Hematopoietic multipotent progenitor cell treated with erythropoietin and hydrocortisone succinate and interleukin-3 and kit ligand, for 15 days (in vitro differentiated cells): Measurements from ENCODE around the gene NUCB2.
"Not testable (repeated sequence)": the region's sequence is repeated elsewhere in the genome, so short reads cannot be mapped to it uniquely, and the experiment has no call there.

Source experiments
- DNase-seq: peaks from one replicate; pipeline ENCODE4 v3.0.0-alpha.2; 2015; ENCODE audit warnings: low spot score

The NUCB2 gene

DNA sequence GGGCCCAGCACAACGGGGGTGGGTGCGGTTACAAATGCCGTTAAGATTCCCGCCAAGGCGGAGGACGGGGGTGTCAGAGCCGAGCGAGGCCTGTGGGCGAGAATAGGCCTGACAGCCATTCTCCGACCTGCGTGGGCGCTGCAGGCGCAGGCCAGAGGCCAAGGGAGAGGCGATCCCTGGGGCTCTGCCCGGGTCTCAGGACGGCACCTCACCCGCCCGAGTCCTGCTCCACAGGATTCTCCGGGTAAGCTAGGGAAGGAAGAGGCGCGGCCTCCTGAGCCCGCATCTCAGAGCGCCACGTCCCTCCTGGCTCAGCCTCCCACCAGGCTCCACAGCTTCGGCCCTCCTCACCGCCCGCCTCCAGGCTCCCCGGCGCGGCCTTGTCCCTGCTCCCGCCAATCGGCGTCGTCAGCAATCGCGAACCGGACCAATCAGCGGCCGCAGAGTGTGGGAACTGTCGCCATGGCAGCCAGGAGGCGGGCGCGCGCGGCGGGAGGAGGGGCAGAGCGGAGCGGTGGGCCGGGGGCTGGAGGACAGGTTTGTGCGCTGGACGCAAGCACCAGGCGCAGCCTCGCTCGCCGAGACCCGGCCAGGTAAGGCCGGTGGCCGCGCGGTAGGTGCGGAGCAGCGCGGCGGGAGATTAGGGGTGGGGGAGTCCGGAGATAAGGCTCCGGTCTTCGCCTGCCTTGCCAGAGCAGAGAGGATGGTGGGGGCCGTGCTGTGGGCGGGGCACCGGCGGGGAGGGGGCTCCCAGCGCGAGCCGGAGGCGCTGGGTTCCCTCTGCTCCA, at the start of gene NUCB2:
TSS of gene NUCB2 (plus strand) at position 504 of the 788 bp plus-strand sequence. CDS start 18,585 bp downstream, outside the sequence.
- peak; percentile 92 for DNase-seq

DNA sequence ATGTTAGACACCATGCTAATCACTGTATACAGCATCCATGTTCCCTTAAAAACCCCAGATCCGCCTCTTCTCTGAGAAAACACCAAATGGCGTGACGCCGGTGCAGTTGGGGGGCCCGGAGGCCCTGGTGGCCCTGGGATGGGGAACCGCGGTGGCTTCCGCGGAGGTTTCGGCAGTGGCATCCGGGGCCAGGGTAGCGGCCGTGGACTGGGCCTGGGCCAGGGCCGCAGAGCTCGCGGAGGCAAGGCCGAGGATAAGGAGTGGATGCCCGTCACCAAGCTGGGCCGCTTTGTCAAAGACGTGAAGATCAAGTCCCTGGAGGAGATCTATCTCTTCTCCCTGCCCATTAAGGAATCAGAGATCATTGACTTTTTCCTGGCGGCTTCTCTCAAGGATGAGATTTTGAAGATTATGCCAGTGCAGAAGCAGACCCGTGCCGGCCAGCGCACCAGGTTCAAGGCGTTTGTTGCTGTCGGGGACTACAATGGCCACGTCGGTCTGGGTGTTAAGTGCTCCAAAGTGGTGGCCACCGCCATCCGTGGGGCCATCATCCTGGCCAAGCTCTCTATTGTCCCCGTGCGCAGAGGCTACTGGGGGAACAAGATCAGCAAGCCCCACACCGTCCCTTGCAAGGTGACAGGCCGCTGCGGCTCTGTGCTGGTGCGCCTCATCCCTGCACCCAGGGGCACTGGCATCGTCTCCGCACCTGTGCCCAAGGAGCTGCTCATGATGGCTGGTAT, 48.2 kb upstream of the NUCB2 start:
- not testable (repeated sequence) for DNase-seq

DNA sequence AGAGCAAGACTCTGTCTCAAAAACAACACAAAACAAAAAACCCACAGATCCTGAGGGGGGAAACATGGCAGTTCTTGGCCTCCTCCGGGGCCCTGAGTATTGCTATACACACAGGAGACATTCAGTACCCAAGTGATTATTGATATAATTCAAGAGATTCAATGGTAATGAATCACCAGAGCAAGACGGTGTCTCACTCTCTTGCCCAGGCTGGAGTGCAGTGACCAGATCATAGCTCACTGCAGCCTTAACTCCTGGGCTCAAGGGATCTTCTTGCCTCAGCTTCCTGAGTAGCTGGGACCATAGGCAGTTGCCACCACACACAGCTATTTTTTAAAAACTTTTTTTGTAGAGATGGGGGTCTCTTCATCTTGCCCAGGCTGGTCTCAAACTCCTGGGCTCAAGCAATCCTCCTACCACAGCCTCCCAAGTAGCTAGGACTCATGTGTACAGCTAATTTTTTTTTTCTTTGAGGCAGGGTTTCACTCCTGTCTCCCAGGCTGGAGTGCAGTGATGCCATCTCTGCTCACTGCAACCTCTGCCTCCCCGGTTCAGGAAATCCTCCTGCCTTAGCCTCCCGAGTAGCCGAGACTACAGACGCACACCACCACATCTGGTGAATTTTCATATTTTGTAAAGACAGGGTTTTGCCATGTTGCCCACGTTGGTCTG, 46.9 kb upstream of the NUCB2 start:
- DNase-seq = no peak

DNA sequence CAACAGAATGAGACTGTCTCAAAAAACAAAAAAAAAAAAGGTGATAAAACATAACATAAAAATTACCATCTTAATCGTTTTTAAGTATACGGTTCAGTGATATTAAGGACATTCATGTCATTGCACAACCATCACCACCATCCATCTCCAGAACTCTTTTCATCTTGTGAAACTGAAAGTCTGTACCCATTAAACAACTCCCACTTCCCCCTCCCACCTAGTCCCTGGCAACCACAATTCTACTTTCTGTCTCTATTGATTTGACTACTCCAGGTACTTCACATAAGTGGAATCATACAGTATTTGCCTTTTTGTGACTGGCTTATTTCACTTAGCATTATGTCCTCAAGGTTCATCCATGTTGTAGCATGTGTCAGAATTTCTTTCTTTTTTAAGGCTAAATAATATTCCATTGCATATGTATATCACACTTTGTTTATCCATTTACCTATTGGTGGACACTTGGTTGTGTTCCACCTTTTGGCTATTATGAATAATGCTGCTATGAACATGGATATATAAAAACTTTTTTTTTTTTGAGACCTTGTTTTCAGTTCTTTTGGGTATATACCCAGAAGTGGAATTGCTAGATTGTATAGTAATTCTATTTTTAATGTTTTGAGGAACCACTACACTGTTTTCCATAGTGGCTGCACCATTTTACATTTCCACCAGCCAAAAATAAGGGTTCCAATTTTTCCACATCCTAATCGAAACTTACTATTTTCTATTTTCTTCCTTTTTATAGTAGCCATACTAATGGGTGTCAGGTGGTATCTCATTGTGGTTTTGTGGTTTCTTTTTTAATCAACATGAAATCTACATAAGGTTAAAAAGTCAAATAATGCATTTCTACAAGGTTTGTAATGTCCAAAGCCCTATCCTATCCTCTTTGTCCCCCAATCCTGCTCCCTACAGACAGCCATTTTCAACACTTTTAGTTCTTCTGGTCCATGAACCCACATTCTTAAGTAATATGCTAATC, 45.4 kb upstream of the NUCB2 start:
- no peak for DNase-seq

DNA sequence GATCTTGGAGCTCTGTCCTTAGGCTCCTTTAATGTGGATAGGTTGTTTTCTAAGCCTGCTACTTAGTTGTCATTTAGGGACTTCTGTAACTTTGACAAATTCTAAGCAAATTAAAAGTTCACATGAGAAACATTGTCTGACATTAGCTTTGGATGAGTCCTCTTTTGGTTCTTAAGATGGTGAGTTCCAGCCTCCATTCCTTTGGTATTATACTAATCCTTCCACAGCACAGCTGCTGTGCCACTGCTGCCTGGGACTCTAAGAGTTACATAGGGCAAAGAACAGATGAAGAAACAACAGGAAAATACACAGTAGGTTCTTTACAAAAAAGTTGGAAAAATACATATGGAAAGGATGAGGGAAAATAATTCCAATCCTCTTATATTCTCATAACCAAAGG, 43.4 kb upstream of the NUCB2 start:
- no peak for DNase-seq

DNA sequence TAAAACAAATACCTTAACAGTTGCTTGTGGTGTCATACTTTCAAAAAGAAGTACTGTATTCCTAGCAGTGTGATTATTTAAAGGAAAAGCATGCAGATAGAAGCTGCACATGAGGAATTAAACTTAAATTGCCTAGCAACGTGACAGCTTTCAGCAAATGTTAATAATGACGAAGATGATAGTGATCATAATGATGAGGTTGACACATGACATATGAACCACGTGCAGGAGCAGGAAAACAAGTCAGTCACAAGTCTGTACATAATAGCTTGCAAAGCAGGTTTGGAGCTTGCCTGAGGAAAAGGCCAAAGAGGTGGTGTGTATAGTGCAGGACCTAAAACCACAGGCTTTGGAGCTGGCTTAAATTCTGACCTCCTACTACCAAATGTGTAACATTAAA, 38.2 kb upstream of the NUCB2 start:
- DNase-seq = no peak

DNA sequence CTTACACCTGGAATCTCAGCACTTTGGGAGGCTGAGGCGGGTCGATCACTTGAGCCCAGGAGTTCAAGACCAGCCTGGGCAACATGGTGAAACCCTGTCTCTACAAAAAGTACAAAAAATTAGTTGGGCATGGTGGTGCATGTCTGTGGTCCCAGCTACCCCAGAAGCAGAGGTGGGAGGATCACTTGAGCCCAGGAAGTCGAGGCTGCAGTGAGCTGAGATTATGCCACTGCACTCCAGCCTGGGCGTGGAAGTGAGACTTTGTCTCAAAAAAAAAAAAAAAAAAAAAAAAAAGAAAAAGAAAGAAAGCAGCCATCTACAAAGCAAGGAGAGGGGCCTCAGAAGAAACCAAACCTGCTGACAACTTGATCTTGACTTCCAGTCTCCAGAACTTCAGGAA, 36.6 kb upstream of the NUCB2 start:
- DNase-seq = not testable (repeated sequence)

DNA sequence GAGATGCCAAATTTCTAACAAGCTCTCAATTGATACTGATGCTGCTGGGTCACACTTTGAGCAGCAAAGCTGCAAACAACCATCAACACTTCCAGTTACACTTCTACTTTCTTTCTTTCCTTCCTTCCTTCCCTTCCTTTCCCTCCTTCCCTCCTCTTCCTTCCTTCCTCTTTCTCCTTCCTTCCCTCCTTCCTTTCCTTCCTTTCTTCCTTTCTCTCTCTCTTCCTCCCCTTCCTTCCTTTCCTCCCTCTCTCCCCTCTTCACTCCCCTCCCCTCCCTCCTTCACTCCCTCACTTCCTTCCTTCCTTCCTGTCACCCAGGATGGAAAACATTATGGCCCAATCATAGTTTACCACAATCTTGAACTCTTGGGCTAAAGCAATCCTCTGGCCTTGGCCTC, 35.8 kb upstream of the NUCB2 start:
- no peak for DNase-seq

DNA sequence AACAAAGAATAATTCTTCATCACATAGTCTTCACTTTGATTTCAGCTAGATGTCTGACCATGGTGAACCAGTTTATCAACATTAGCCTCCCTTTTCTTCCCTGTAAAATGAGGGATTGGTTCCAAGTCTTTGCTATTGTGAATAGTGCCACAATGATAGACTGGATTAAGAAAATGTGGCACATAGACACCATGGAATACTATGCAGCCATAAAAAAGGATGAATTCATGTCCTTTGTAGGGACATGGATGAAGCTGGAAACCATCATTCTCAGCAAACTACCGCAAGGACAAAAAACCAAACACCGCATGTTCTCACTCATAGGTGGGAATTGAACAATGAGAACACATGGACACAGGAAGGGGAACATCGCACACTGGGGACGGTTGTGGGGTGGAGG, 33.6 kb upstream of the NUCB2 start:
- DNase-seq = not testable (repeated sequence)

DNA sequence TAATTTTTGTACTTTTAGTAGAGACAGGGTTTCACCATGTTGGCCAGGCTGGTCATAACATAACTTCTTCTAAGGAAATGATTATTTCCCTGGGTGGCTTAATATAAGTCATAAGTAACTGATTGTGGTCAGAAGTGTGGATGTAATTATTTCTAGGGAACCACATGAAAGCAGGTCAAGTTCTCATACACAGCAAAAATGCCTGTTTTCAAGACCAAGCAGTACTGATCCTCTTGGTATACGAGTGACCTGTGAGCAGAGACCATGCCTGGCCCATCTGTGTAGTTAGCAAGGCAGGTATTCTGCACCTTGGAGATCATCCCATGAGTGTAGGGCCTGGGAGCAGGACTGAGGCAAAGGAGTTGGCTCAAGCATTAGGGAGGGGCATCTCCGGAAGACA, 32.5 kb upstream of the NUCB2 start:
- DNase-seq = no peak

DNA sequence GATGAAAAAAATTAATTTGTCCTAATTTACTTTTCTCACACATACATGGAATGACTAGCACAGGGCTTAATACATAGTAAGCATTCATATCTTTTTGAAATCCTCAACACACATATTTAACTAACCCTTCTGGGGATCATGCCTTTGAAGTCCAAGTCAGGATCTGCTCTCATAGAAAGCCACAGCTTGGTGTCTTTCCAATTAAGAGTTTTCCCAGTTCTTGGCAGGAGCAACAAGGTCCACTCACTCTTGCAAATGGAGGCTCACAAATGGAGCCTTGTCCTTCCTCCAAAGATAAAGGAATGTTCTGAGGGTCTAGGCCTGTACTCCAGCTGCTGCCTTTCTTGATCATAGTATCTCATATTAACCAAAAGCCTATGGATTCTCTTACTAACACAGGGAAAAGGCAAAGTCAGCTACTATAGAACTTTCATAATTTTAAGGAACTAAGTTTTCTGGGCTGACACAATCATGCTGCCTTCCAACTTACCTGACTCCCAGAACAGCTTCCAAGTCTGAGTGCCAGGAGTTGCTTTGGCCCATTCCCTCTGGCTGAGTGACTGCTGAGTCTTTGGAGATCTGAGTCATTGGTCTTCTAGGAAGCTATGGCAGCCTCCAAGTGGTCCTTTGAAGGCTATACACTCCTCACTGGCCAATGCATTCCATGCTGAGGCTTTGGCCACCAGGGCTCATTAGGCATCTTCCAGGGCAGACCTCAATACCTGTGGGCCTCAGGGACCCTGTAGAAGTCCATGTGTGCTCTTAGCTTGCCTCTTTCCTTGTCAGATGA, 25.8 kb upstream of the NUCB2 start:
- DNase-seq = no peak

DNA sequence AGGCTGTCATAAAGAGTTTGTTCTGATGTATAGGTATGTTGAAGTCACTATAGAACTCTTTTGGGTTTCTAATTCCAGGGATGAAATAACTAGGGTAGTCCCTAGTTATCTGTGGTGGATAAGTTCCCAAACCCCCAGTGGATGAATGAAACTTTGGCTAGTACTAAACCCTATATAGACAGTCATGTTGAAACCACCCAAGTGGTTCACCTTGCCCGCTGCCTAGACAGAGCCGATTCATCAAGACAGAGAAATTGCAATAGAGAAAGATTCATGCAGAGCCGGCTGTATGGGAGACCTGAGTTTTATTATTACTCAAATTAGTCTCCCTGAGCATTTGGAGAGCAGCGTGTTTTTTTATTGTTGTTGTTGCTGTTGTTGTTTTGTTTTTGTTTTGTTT, 23.8 kb upstream of the NUCB2 start:
- DNase-seq = no peak

DNA sequence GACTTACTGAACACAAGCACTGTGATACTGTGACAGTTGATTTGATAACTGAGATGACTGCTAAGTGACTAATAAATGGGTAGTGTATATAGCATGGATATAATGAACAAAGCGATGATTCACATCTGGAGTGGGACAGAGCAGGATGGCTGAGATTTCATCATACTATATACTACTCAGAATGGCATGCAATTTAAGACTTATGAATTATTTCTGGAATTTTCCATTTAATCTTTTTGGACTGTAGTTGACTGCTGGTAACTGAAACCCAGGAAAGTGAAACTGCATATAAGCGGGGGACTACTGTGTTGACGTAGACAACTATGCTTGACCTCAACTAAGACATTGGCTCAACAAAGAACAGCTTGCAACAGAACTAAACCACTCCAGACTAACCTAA, 20.0 kb upstream of the NUCB2 start:
- DNase-seq = no peak

DNA sequence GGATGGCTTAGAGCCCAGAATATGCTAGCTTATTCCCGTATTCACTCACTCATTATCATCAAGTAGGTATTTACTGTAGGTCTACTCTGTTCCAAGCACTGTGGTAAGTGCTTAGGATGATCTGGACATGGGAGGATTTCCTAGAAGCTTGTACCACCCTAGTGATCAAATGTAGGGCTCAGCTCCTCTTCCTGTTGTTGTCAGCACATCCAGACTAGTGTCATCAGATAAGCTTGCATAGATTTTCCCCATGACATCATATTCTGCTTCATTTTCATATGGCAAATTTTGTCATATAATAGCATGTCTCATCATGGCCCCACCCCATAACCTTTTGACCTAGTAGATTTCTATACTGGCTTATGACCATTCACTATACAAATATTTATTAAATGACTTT, 19.3 kb upstream of the NUCB2 start:
- no peak for DNase-seq

DNA sequence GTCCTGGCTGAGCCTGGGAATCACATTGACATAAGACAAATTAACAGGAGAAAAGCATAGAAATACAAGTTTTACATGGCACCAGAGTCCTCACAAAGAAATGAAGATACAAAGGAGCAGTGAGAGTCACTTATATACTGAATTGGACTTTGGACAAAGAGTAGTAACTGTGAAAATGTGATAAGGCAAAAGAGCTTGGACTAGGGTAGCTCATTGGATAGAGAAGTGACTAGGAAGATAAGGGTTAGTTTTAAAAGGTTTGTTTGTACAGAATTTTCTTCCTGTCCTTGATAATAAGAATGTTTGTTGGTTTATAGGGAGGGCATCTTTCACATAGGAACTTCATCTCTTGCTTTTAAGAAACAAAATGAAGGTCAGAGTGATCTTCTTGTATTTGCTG, 17.9 kb upstream of the NUCB2 start:
- DNase-seq = no peak

DNA sequence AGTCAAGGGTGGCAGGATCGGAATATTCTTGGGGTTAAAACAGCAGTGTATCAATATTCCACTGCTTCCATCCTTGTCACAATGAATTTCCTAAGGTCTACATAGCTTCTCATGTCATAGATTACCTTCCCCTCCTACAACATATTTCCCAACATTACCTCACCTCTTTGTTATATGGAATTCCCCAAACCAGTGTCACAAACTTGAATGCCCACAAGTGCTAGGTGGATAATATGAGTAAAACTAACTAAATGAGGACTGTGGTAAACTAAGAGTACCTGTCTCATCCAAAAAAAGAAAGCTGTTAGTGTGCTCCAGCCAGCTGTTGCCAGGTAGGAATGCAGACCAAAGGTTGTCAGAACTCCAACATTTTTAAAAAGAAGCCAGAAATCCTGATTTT, 17.0 kb upstream of the NUCB2 start:
- DNase-seq = no peak

DNA sequence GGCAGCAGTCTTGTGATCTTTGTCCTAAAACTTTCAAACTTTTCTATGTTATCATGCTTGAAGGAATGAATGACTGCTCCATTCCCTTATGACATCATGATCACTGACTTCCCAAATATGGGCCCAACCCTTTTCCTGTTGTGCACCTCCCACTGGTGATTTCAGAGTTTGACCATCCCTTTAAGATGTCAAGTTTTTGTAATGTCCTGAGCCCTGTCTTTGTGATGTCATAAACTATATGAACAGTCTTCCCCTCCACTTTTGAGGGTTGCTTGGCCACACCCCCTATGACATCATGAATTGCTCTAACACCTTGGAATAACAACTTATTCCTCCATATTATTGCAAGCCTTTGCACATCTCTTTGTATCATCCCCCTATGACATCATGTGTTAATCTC, 16.5 kb upstream of the NUCB2 start:
- no peak for DNase-seq

DNA sequence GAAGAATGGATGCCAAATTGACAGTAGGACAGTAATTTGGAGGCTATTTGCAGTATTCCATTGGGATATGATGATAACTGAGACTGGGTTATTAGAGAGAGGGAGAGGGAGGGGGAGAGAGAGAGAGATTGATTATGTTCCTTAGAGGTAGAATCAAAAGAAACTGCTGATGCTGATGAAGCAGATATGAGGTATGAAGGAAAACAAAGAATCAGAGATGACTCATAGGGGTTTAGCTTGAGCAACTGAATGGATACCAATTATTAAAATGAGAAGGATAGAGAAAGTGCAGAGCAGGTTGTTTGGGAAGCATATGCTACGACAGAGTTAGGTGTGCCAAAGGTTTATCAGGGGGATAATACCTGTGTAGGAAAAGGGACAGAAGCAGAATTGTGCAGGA, 12.8 kb upstream of the NUCB2 start:
- DNase-seq = no peak

DNA sequence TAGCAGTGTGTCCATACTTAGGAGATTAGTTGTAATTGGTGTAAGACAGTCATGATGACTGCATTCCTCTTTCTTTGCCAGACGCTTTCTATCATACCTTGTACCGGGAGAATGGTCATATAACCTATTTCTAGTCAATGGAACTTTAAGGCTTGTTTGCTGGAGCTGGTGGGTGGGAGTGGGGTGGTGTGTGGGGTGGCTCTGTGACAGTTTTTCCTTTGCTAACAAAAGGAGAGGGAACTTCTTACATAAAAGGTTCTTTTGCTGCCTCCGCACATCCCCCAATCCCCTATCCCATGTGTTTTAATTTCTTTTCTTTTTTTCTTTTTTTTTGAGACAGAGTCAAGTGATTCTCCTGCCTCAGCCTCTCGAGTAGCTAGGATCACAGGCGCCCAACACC, 9.8 kb upstream of the NUCB2 start:
- DNase-seq = no peak

DNA sequence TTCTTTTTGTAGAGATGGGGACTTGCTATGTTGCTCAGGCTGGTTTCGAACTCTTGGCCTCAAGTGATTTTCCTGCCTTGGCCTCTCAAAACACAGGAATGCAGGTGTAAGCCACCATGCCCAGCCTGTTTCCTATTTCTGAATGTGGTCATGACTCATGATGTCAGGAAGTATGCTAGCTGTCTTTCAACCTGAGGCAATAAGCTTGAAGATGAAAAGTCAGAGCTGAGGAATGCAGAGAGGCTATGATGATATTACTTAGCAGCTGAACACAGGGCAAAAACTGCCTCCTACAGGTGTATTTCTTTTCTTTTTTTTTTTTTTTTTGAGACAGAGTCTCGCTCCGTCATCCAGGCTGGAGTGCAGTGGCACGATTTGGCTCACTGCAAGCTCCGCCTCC, 9.0 kb upstream of the NUCB2 start:
- DNase-seq = no peak

DNA sequence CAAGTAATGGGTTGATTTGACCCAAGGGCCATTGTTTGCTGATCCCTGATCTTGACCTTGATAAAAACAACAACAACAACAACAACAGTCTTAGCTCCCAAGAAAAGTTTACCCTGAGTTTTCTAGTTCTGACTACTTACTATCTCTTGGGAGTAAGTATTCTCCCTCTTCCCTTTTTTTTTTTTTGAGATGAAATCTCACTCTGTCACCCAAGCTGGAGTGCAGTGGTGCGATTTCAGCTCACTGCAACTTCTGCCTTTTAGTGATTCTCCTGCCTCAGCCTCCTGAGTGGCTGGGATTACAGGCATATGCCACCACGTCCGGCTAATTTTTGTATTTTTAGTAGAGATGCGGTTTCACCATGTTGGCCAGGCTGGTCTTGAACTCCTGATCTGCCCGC, 8.0 kb upstream of the NUCB2 start:
- not testable (repeated sequence) for DNase-seq
